HCT116 (cell line): ENCODE results near the gene KCNK16. TPM values are rescaled to one million over a fixed set of nuclear protein-coding genes. Genes with fewer than 3 reads are reported as not detected.

Source experiments
- ATAC-seq: fragments of 200-7000 bp; cut with Tn5 transposase; 2 replicates; pipeline ENCODE4 v1.9.1; 2020; ENCODE audit warnings: mild to moderate bottlenecking, moderate library complexity
- BruUV-seq: library from RNA; stranded (reverse); fragments of 400-500 nt; replicated peaks from 2 replicates; lab custom pipeline; 2021; lab: Mats Ljungman, UMichigan
- CTCF ChIA-PET: fragments of 300-600 bp; sonication (Branson Sonifier 250); formaldehyde crosslinking; loops from one replicate; lab custom pipeline; 2021; ENCODE audit warnings: antibody characterized with exemption; lab: Charles Lee
- POLR2A ChIA-PET: fragments of 300-600, 350-600 bp; sonication (Branson Sonifier 250); formaldehyde crosslinking; loops from one replicate; lab custom pipeline; 2021; ENCODE audit warnings: antibody characterized with exemption; lab: Charles Lee
- RAD21 ChIA-PET, 2 experiments: fragments of 300-600 bp; sonication (Branson Sonifier 250); formaldehyde crosslinking; loops; one replicate each; lab custom pipeline; 2023; ENCODE audit warnings: low total read pairs in 2 of 2; ENCODE audit not compliant: uncharacterized antibody in 2 of 2, unreplicated experiment in 2 of 2, low non-redundant PET in 1 of 2; lab: Charles Lee
- DNase-seq: peaks from one replicate; pipeline ENCODE4 v3.0.0-alpha.2; 2010; ENCODE audit warnings: low read depth, low spot score
- H2AFZ ChIP-seq: fragments of 200-600 bp; shearing (Covaris generic), sonication (generic); 2 replicates; pipeline ENCODE4 v1.6.1; 2017; ENCODE audit warnings: low read depth, mixed run types, mixed read lengths, antibody characterized with exemption, low read length; ENCODE audit not compliant: poor library complexity, severe bottlenecking
- H3K27ac ChIP-seq: 2 replicates; pipeline ENCODE4 v1.5.1; 2012; ENCODE audit warnings: low read depth, low read length
- H3K27me3 ChIP-seq: fragments of 200-600 bp; sonication (generic); 2 replicates; pipeline ENCODE4 v1.6.1; 2016; ENCODE audit warnings: mixed run types, low read length, mixed read lengths; ENCODE audit not compliant: insufficient read depth
- H3K36me3 ChIP-seq, 2 experiments: fragments of 200-500 bp in 1 of 2; fragments of 200-600 bp in 1 of 2; sonication (Bioruptor generic) in 1 of 2; sonication (generic) in 1 of 2; 2 replicates each; pipeline versions ENCODE4 v1.5.1 to v1.6.1; 2014 to 2016; ENCODE audit warnings: low read length in 2 of 2, inconsistent platforms in 1 of 2, mixed read lengths in 1 of 2, mixed run types in 1 of 2; ENCODE audit not compliant: insufficient read depth in 2 of 2, control insufficient read depth in 1 of 2
- H3K4me1 ChIP-seq, 2 experiments: fragments of 200-600 bp in 1 of 2; sonication (generic) in 1 of 2; 2 replicates each; pipeline versions ENCODE4 v1.5.1 to v1.6.1; 2012 to 2017; ENCODE audit warnings: low read length in 2 of 2, inconsistent platforms in 1 of 2, mild to moderate bottlenecking in 1 of 2, mixed read lengths in 1 of 2, mixed run types in 1 of 2, moderate library complexity in 1 of 2; ENCODE audit not compliant: insufficient read depth in 2 of 2, control insufficient read depth in 1 of 2
- H3K4me2 ChIP-seq: fragments of 200-600 bp; sonication (generic); 2 replicates; pipeline ENCODE4 v1.6.1; 2017; ENCODE audit warnings: mixed run types, low read length, mixed read lengths
- H3K4me3 ChIP-seq, 2 experiments: fragments of 200-600 bp in 1 of 2; sonication (generic) in 1 of 2; replicated peaks in 1 of 2; 2 replicates each; pipeline ENCODE4 v1.5.1; 2011 to 2016; ENCODE audit warnings: low read length in 2 of 2, control low read depth in 1 of 2, low read depth in 1 of 2, mild to moderate bottlenecking in 1 of 2, mixed read lengths in 1 of 2, mixed run types in 1 of 2
- H3K79me2 ChIP-seq: fragments of 200-600 bp; sonication (generic); 2 replicates; pipeline ENCODE4 v1.6.1; 2017; ENCODE audit warnings: mild to moderate bottlenecking, mixed run types, low read length, moderate library complexity, mixed read lengths; ENCODE audit not compliant: insufficient read depth
- H3K9ac ChIP-seq: fragments of 200-600 bp; sonication (generic); 2 replicates; pipeline ENCODE4 v1.6.1; 2016; ENCODE audit warnings: low read length, mixed read lengths
- H3K9me2 ChIP-seq: fragments of 200-600 bp; sonication (generic), shearing (Covaris generic); 2 replicates; pipeline ENCODE4 v1.6.1; 2017; ENCODE audit warnings: mixed run types, mild to moderate bottlenecking, moderate library complexity; ENCODE audit not compliant: insufficient read depth
- H3K9me3 ChIP-seq, 2 experiments: fragments of 200-500 bp in 1 of 2; fragments of 200-600 bp in 1 of 2; sonication (Bioruptor generic) in 1 of 2; sonication (generic) in 1 of 2; 2 replicates each; pipeline ENCODE4 v1.6.1; 2014 to 2017; ENCODE audit warnings: low read length in 2 of 2, mixed read lengths in 2 of 2, inconsistent platforms in 1 of 2, low read depth in 1 of 2, mild to moderate bottlenecking in 1 of 2, mixed run types in 1 of 2, moderate library complexity in 1 of 2; ENCODE audit not compliant: control insufficient read depth in 1 of 2, insufficient read depth in 1 of 2
- H4K20me1 ChIP-seq: fragments of 200-600 bp; sonication (generic), shearing (Covaris generic); 2 replicates; pipeline ENCODE4 v1.6.1; 2017; ENCODE audit warnings: mixed run types, mild to moderate bottlenecking, moderate library complexity; ENCODE audit not compliant: insufficient read depth
- ATF3 ChIP-seq: IDR thresholded peaks from 2 replicates; pipeline ENCODE4 v1.6.1; 2012
- JUND ChIP-seq: IDR thresholded peaks from 2 replicates; pipeline ENCODE4 v1.6.1; 2012
- TCF7L2 ChIP-seq: IDR thresholded peaks from 2 replicates; pipeline ENCODE4 v1.7.0; 2011; ENCODE audit warnings: borderline replicate concordance, inconsistent platforms; ENCODE audit not compliant: insufficient read depth, insufficient read length; ENCODE audit errors: extremely low read depth
- YY1 ChIP-seq: IDR thresholded peaks from 2 replicates; pipeline ENCODE4 v1.6.1; 2011; ENCODE audit warnings: low read length, low read depth, moderate library complexity, mild to moderate bottlenecking; ENCODE audit not compliant: insufficient replicate concordance; ENCODE audit errors: extremely low read depth
- intact Hi-C: fragments of 100-400 bp; cut with micrococcal nuclease; formaldehyde crosslinking; loops from 2 replicates; pipeline ENCODE4 v1.10.0; 2022
- total RNA-seq: library from RNA; stranded (reverse); gene quantifications from one replicate; pipeline ENCODE4 v1.2.1, GENCODE V29; 2021; ENCODE audit not compliant: unreplicated experiment
- TF ChIP-seq, protein P1 (sequence below): IDR thresholded peaks from 2 replicates; pipeline ENCODE4 v1.6.1; 2012; ENCODE audit warnings: low read depth

KCNK16 gene
- total RNA-seq, 1 experiment from 2014 or later = not detected

GRCh38 chr6:39304951-39305350 lies 17.6 kb downstream of the KCNK16 start:
- DNase-seq (no peak), ATAC-seq (no peak)
- BruUV-seq = no TSS peak
- POLR2A ChIA-PET = no interaction called here
- no peaks in the 10 kb centered on the region for H3K36me3 ChIP-seq
- CTCF ChIA-PET = interaction anchor here (0.9 to 7.8 kb wide), 6 partner anchors 115 to 432 kb away, joined by 3 to 123 read pairs (median 7); no protein-coding TSS in a partner anchor
- no peaks in the 10 kb centered on the region for H4K20me1 ChIP-seq
- no peak overlapping the region for H2AFZ ChIP-seq
- RAD21 ChIA-PET = no interaction called here
- no peaks in the 10 kb centered on the region for H3K27me3 ChIP-seq
- no peaks in the 10 kb centered on the region for H3K9me3 ChIP-seq
- H3K4me1 ChIP-seq = peaks cover 0 to 12% of the 10 kb centered on the region in 2 experiments; a peak in 2 of 4 replicates
- H3K4me2 ChIP-seq = no peak overlapping the region
- H3K27ac ChIP-seq = no peak overlapping the region
- H3K79me2 ChIP-seq = no peaks in the 10 kb centered on the region
- TF ChIP-seq ATF3 = no peak
- no peak for TF ChIP-seq TCF7L2
- TF ChIP-seq, protein P1, sequence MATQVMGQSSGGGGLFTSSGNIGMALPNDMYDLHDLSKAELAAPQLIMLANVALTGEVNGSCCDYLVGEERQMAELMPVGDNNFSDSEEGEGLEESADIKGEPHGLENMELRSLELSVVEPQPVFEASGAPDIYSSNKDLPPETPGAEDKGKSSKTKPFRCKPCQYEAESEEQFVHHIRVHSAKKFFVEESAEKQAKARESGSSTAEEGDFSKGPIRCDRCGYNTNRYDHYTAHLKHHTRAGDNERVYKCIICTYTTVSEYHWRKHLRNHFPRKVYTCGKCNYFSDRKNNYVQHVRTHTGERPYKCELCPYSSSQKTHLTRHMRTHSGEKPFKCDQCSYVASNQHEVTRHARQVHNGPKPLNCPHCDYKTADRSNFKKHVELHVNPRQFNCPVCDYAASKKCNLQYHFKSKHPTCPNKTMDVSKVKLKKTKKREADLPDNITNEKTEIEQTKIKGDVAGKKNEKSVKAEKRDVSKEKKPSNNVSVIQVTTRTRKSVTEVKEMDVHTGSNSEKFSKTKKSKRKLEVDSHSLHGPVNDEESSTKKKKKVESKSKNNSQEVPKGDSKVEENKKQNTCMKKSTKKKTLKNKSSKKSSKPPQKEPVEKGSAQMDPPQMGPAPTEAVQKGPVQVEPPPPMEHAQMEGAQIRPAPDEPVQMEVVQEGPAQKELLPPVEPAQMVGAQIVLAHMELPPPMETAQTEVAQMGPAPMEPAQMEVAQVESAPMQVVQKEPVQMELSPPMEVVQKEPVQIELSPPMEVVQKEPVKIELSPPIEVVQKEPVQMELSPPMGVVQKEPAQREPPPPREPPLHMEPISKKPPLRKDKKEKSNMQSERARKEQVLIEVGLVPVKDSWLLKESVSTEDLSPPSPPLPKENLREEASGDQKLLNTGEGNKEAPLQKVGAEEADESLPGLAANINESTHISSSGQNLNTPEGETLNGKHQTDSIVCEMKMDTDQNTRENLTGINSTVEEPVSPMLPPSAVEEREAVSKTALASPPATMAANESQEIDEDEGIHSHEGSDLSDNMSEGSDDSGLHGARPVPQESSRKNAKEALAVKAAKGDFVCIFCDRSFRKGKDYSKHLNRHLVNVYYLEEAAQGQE = no peak
- no peak for TF ChIP-seq YY1
- TF ChIP-seq JUND = no peak
- no peak overlapping the region for H3K9ac ChIP-seq
- H3K4me3 ChIP-seq = no peak overlapping the region
- no peaks in the 10 kb centered on the region for H3K9me2 ChIP-seq
- intact Hi-C loops = no loop called here
